HCT116 (cell line): ENCODE results near the gene TRIM66. TPM values are rescaled to one million over a fixed set of nuclear protein-coding genes. Genes with fewer than 3 reads are reported as not detected.

Experiments used
- ATAC-seq: fragments of 200-7000 bp; cut with Tn5 transposase; 2 replicates; pipeline ENCODE4 v1.9.1; 2020; ENCODE audit warnings: mild to moderate bottlenecking, moderate library complexity
- BruUV-seq: library from RNA; stranded (reverse); fragments of 400-500 nt; replicated peaks from 2 replicates; lab custom pipeline; 2021; lab: Mats Ljungman, UMichigan
- CTCF ChIA-PET: fragments of 300-600 bp; sonication (Branson Sonifier 250); formaldehyde crosslinking; loops from one replicate; lab custom pipeline; 2021; ENCODE audit warnings: antibody characterized with exemption; lab: Charles Lee
- POLR2A ChIA-PET: fragments of 300-600, 350-600 bp; sonication (Branson Sonifier 250); formaldehyde crosslinking; loops from one replicate; lab custom pipeline; 2021; ENCODE audit warnings: antibody characterized with exemption; lab: Charles Lee
- RAD21 ChIA-PET, 2 experiments: fragments of 300-600 bp; sonication (Branson Sonifier 250); formaldehyde crosslinking; loops; one replicate each; lab custom pipeline; 2023; ENCODE audit warnings: low total read pairs in 2 of 2; ENCODE audit not compliant: uncharacterized antibody in 2 of 2, unreplicated experiment in 2 of 2, low non-redundant PET in 1 of 2; lab: Charles Lee
- DNase-seq: peaks from one replicate; pipeline ENCODE4 v3.0.0-alpha.2; 2010; ENCODE audit warnings: low read depth, low spot score
- H2AFZ ChIP-seq: fragments of 200-600 bp; shearing (Covaris generic), sonication (generic); 2 replicates; pipeline ENCODE4 v1.6.1; 2017; ENCODE audit warnings: low read depth, mixed run types, mixed read lengths, antibody characterized with exemption, low read length; ENCODE audit not compliant: poor library complexity, severe bottlenecking
- H3K27ac ChIP-seq: 2 replicates; pipeline ENCODE4 v1.5.1; 2012; ENCODE audit warnings: low read depth, low read length
- H3K27me3 ChIP-seq: fragments of 200-600 bp; sonication (generic); 2 replicates; pipeline ENCODE4 v1.6.1; 2016; ENCODE audit warnings: mixed run types, low read length, mixed read lengths; ENCODE audit not compliant: insufficient read depth
- H3K36me3 ChIP-seq, 2 experiments: fragments of 200-500 bp in 1 of 2; fragments of 200-600 bp in 1 of 2; sonication (Bioruptor generic) in 1 of 2; sonication (generic) in 1 of 2; 2 replicates each; pipeline versions ENCODE4 v1.5.1 to v1.6.1; 2014 to 2016; ENCODE audit warnings: low read length in 2 of 2, inconsistent platforms in 1 of 2, mixed read lengths in 1 of 2, mixed run types in 1 of 2; ENCODE audit not compliant: insufficient read depth in 2 of 2, control insufficient read depth in 1 of 2
- H3K4me1 ChIP-seq, 2 experiments: fragments of 200-600 bp in 1 of 2; sonication (generic) in 1 of 2; 2 replicates each; pipeline versions ENCODE4 v1.5.1 to v1.6.1; 2012 to 2017; ENCODE audit warnings: low read length in 2 of 2, inconsistent platforms in 1 of 2, mild to moderate bottlenecking in 1 of 2, mixed read lengths in 1 of 2, mixed run types in 1 of 2, moderate library complexity in 1 of 2; ENCODE audit not compliant: insufficient read depth in 2 of 2, control insufficient read depth in 1 of 2
- H3K4me2 ChIP-seq: fragments of 200-600 bp; sonication (generic); 2 replicates; pipeline ENCODE4 v1.6.1; 2017; ENCODE audit warnings: mixed run types, low read length, mixed read lengths
- H3K4me3 ChIP-seq, 2 experiments: fragments of 200-600 bp in 1 of 2; sonication (generic) in 1 of 2; replicated peaks in 1 of 2; 2 replicates each; pipeline ENCODE4 v1.5.1; 2011 to 2016; ENCODE audit warnings: low read length in 2 of 2, control low read depth in 1 of 2, low read depth in 1 of 2, mild to moderate bottlenecking in 1 of 2, mixed read lengths in 1 of 2, mixed run types in 1 of 2
- H3K79me2 ChIP-seq: fragments of 200-600 bp; sonication (generic); 2 replicates; pipeline ENCODE4 v1.6.1; 2017; ENCODE audit warnings: mild to moderate bottlenecking, mixed run types, low read length, moderate library complexity, mixed read lengths; ENCODE audit not compliant: insufficient read depth
- H3K9ac ChIP-seq: fragments of 200-600 bp; sonication (generic); 2 replicates; pipeline ENCODE4 v1.6.1; 2016; ENCODE audit warnings: low read length, mixed read lengths
- H3K9me2 ChIP-seq: fragments of 200-600 bp; sonication (generic), shearing (Covaris generic); 2 replicates; pipeline ENCODE4 v1.6.1; 2017; ENCODE audit warnings: mixed run types, mild to moderate bottlenecking, moderate library complexity; ENCODE audit not compliant: insufficient read depth
- H3K9me3 ChIP-seq, 2 experiments: fragments of 200-500 bp in 1 of 2; fragments of 200-600 bp in 1 of 2; sonication (Bioruptor generic) in 1 of 2; sonication (generic) in 1 of 2; 2 replicates each; pipeline ENCODE4 v1.6.1; 2014 to 2017; ENCODE audit warnings: low read length in 2 of 2, mixed read lengths in 2 of 2, inconsistent platforms in 1 of 2, low read depth in 1 of 2, mild to moderate bottlenecking in 1 of 2, mixed run types in 1 of 2, moderate library complexity in 1 of 2; ENCODE audit not compliant: control insufficient read depth in 1 of 2, insufficient read depth in 1 of 2
- H4K20me1 ChIP-seq: fragments of 200-600 bp; sonication (generic), shearing (Covaris generic); 2 replicates; pipeline ENCODE4 v1.6.1; 2017; ENCODE audit warnings: mixed run types, mild to moderate bottlenecking, moderate library complexity; ENCODE audit not compliant: insufficient read depth
- ATF3 ChIP-seq: IDR thresholded peaks from 2 replicates; pipeline ENCODE4 v1.6.1; 2012
- CBX3 ChIP-seq: IDR thresholded peaks from 2 replicates; pipeline ENCODE4 v1.6.1; 2012; ENCODE audit warnings: low read depth
- EGR1 ChIP-seq: IDR thresholded peaks from 2 replicates; pipeline ENCODE4 v1.6.1; 2012; ENCODE audit warnings: low read depth
- ELF1 ChIP-seq: IDR thresholded peaks from 2 replicates; pipeline ENCODE4 v1.6.1; 2012; ENCODE audit warnings: low read depth, borderline replicate concordance
- EZH2 ChIP-seq: fragments of 200-600 bp; sonication (generic); IDR thresholded peaks from 2 replicates; pipeline ENCODE4 v1.6.1; 2017; ENCODE audit warnings: antibody characterized with exemption, mixed run types
- MAX ChIP-seq: IDR thresholded peaks from 2 replicates; pipeline ENCODE4 v1.6.1; 2012
- POLR2A ChIP-seq: IDR thresholded peaks from 2 replicates; pipeline ENCODE4 v1.7.0; 2011; ENCODE audit warnings: borderline replicate concordance; ENCODE audit not compliant: insufficient read depth, insufficient read length; ENCODE audit errors: extremely low read depth
- POLR2AphosphoS5 ChIP-seq: IDR thresholded peaks from 2 replicates; pipeline ENCODE4 v1.6.1; 2011; ENCODE audit warnings: mild to moderate bottlenecking, low read depth, low read length, moderate library complexity
- REST ChIP-seq: IDR thresholded peaks from 2 replicates; pipeline ENCODE4 v1.6.1; 2012; ENCODE audit warnings: low read depth
- SIN3A ChIP-seq: IDR thresholded peaks from 2 replicates; pipeline ENCODE4 v1.6.1; 2012; ENCODE audit warnings: low read depth
- SP1 ChIP-seq: IDR thresholded peaks from 2 replicates; pipeline ENCODE4 v1.6.1; 2012; ENCODE audit warnings: low read depth
- TCF7L2 ChIP-seq: IDR thresholded peaks from 2 replicates; pipeline ENCODE4 v1.7.0; 2011; ENCODE audit warnings: borderline replicate concordance, inconsistent platforms; ENCODE audit not compliant: insufficient read depth, insufficient read length; ENCODE audit errors: extremely low read depth
- YY1 ChIP-seq: IDR thresholded peaks from 2 replicates; pipeline ENCODE4 v1.6.1; 2011; ENCODE audit warnings: low read length, low read depth, moderate library complexity, mild to moderate bottlenecking; ENCODE audit not compliant: insufficient replicate concordance; ENCODE audit errors: extremely low read depth
- ZFX ChIP-seq: fragments of 450-650 bp; IDR thresholded peaks from 2 replicates; pipeline ENCODE4 v1.6.1; 2017
- ZNF274 ChIP-seq: fragments of 200-500 bp; sonication (Bioruptor generic); IDR thresholded peaks from 2 replicates; pipeline ENCODE4 v1.6.1; 2014; ENCODE audit warnings: mild to moderate bottlenecking, low read depth, low read length, inconsistent platforms
- intact Hi-C: fragments of 100-400 bp; cut with micrococcal nuclease; formaldehyde crosslinking; loops from 2 replicates; pipeline ENCODE4 v1.10.0; 2022
- total RNA-seq: library from RNA; stranded (reverse); gene quantifications from one replicate; pipeline ENCODE4 v1.2.1, GENCODE V29; 2021; ENCODE audit not compliant: unreplicated experiment

The TRIM66 gene
- total RNA-seq, 1 experiment from 2014 or later: 24.8 TPM

- no peak overlapping the region for H3K4me2 ChIP-seq
- CTCF ChIA-PET: no interaction called here
- no peak overlapping the region for H3K9ac ChIP-seq
- no TSS peak for BruUV-seq
- RAD21 ChIA-PET: no interaction called here
- POLR2A ChIA-PET: no interaction called here
- no peaks in the 10 kb centered on the region for H3K27me3 ChIP-seq
- TF ChIP-seq ZNF274: no peak
- H3K4me3 ChIP-seq: no peak overlapping the region
- DNase-seq (no peak), ATAC-seq (no peak)
- H3K9me2 ChIP-seq: no peaks in the 10 kb centered on the region
- no peaks in the 10 kb centered on the region for H3K9me3 ChIP-seq
- no peak overlapping the region for H2AFZ ChIP-seq
- H3K36me3 ChIP-seq: peaks cover 13 to 19% of the 10 kb centered on the region in 2 experiments; a peak in 3 of 4 replicates
- H3K27ac ChIP-seq: no peak overlapping the region
- no peaks in the 10 kb centered on the region for H3K79me2 ChIP-seq
- intact Hi-C loops: no loop called here
- no peaks in the 10 kb centered on the region for H4K20me1 ChIP-seq
- H3K4me1 ChIP-seq: no peaks in the 10 kb centered on the region
These were observed 65.4 kb downstream of the TRIM66 start for GRCh38 chr11:8617063-8617462.

- CTCF ChIA-PET: no interaction called here
These were observed 67.0 kb downstream of the TRIM66 start for GRCh38 chr11:8615291-8616032.

More at GRCh38 chr11:8615291-8616032, 67.0 kb downstream of the TRIM66 start:
- ATAC-seq: no peak
- no peaks in the 10 kb centered on the region for H3K79me2 ChIP-seq
- H3K9ac ChIP-seq: no peak overlapping the region
- no peak overlapping the region for H2AFZ ChIP-seq
- H3K4me2 ChIP-seq: no peak overlapping the region
- BruUV-seq: no TSS peak
- RAD21 ChIA-PET: no interaction called here
- H3K9me2 ChIP-seq: no peaks in the 10 kb centered on the region
- H3K9me3 ChIP-seq: no peaks in the 10 kb centered on the region
- no peak overlapping the region for H3K27ac ChIP-seq
- TF ChIP-seq ATF3 (no peak), POLR2AphosphoS5 (no peak), ZFX (no peak), SIN3A (no peak), EZH2 (no peak), EGR1 (no peak), REST (no peak), SP1 (no peak), POLR2A (no peak), TCF7L2 (no peak), CBX3 (no peak), MAX (no peak), ELF1 (no peak), YY1 (no peak)
- DNase-seq: no peak
- H3K4me3 ChIP-seq: no peak overlapping the region
- H3K36me3 ChIP-seq: peaks cover 13 to 15% of the 10 kb centered on the region in 2 experiments; a peak in 3 of 4 replicates
- H3K27me3 ChIP-seq: no peaks in the 10 kb centered on the region
- H4K20me1 ChIP-seq: no peaks in the 10 kb centered on the region
- intact Hi-C loops: no loop called here
- no peaks in the 10 kb centered on the region for H3K4me1 ChIP-seq
- POLR2A ChIA-PET: no interaction called here
